ENCODE results near the gene NTM.

DNA sequence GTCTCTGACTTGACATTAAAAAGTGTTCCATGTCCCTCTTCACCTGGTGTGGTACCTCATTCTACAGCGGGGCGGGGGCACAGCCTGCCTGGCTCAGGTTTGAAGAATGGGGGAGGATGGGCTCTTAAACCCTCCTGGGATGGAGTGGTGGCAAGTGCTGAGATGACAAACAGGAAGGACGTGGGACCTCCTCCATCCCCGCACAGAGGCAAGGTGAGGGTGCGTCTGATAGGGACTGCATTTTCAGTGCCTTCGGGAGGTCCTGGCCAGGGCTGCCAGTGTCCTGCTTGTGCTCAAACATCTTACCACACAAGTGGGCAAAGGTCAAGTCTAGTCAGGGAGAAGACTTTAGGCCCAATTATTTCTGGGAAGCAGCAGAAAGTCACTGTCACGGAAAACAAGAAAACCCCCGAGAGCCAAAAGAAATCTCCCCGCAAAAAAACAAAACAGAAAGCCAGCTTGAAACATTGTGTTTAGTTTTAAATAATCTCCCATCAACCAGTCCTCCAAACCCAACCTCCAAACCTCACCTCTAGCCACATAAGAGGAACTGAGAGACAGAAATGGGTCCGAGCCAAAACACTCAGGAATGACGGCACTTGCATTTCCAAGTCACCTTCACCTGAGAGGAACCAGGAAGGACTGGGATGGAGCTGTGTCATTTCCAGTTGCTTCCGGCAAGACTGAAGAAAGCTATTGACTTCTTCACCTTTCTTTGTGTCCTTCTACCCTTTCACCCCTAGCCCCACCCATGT is 966.5 kb downstream of the NTM start:
- TF ChIP-seq, protein P1, sequence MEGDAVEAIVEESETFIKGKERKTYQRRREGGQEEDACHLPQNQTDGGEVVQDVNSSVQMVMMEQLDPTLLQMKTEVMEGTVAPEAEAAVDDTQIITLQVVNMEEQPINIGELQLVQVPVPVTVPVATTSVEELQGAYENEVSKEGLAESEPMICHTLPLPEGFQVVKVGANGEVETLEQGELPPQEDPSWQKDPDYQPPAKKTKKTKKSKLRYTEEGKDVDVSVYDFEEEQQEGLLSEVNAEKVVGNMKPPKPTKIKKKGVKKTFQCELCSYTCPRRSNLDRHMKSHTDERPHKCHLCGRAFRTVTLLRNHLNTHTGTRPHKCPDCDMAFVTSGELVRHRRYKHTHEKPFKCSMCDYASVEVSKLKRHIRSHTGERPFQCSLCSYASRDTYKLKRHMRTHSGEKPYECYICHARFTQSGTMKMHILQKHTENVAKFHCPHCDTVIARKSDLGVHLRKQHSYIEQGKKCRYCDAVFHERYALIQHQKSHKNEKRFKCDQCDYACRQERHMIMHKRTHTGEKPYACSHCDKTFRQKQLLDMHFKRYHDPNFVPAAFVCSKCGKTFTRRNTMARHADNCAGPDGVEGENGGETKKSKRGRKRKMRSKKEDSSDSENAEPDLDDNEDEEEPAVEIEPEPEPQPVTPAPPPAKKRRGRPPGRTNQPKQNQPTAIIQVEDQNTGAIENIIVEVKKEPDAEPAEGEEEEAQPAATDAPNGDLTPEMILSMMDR (IDR thresholded peaks at IDR 0.05) = no peak
- TF ChIP-seq POLR2A (IDR thresholded peaks at IDR 0.05) = no peak
- no peak for TF ChIP-seq POLR2AphosphoS5 (IDR thresholded peaks at IDR 0.05)
